Right cardiac atrium (tissue), 5 donors: Measurements from ENCODE around the gene ACADM. TPM values are rescaled to one million over a fixed set of nuclear protein-coding genes. Genes with fewer than 3 reads are reported as not detected.
A peak's percentile ranks its signal among the peaks of the same experiment; 100 is the strongest.
"Not testable (repeated sequence)": the region's sequence is repeated elsewhere in the genome, so short reads cannot be mapped to it uniquely, and the experiment has no call there.

Experiments used
- ATAC-seq, 2 donors: fragments of 200-7000 bp; cut with Tn5 transposase; one replicate each; pipeline versions ENCODE4 v1.8.0 to v1.9.1; 2020; ENCODE audit warnings: moderate library complexity in 2 of 2, mild to moderate bottlenecking in 1 of 2
- DNase-seq, 3 donors: peaks; one replicate each; pipeline ENCODE4 v3.0.0-alpha.2; 2020
- H3K27ac ChIP-seq: one replicate; pipeline ENCODE4 v1.5.1; 2013; ENCODE audit warnings: mild to moderate bottlenecking, low read length, control low read depth, moderate library complexity
- H3K27me3 ChIP-seq: one replicate; pipeline ENCODE4 v1.6.1; 2013; ENCODE audit not compliant: control insufficient read depth, insufficient read depth
- H3K4me1 ChIP-seq: one replicate; pipeline ENCODE4 v1.6.1; 2013; ENCODE audit warnings: low read length; ENCODE audit not compliant: control insufficient read depth, insufficient read depth
- H3K4me3 ChIP-seq: one replicate; pipeline ENCODE4 v1.5.1; 2013; ENCODE audit warnings: low read length, control low read depth
- H3K9me3 ChIP-seq: one replicate; pipeline ENCODE4 v1.6.1; 2013; ENCODE audit warnings: low read length; ENCODE audit not compliant: control insufficient read depth
- WGBS: extraction: QIAGEN DNeasy Blood & Tissue Kit; methylation state at CpG from one replicate; pipeline ENCODE4 v1.1.7; 2013; 5-methylcytosine and 5-hydroxymethylcytosine counted together
- intact Hi-C, 4 donors: fragments of 100-400 bp; cut with DNase I; formaldehyde crosslinking; loops; one replicate each; pipeline versions ENCODE4 v1.11.0 to v1.14.0; 2022 to 2023
- polyA plus RNA-seq: library from polyadenylated mRNA; stranded (reverse); fragments of 200-250 nt; gene quantifications from one replicate; pipeline ENCODE4 v1.2.3, GENCODE V29; 2013
- total RNA-seq, 4 donors: library from RNA; stranded (reverse); fragmentation: NEBNext Ultra II Directional; extraction: Animal tissue kit (Norgen Biotek cat#: 25700); gene quantifications; one replicate each; pipeline ENCODE4 v1.2.1, GENCODE V29; 2021
- donor health status: healthy with polysubstance abuse.
- donor health status: DM: no; HTN: yes; CAD: no.
- donor health status: DM: no; HTN: no; CAD: no.
- donor health status: DM: no; HTN: yes; CAD: no; lungs with severe emphysema.
- donor health status: DM: yes; HTN: yes; CAD: no.

ACADM gene
- total and polyA plus RNA-seq, 5 donors: 105 to 197 (median 181) TPM

GRCh38 chr1:75719810-75720209 lies 4.7 kb upstream of the ACADM start:
- DNase-seq (no peak), ATAC-seq (no peak)
- intact Hi-C loops: no loop called here
- H3K27me3 ChIP-seq: no peaks in the 10 kb centered on the region
- 86% methylated on average over 2 of the region's 2 CpGs for WGBS
- H3K9me3 ChIP-seq: no peaks in the 10 kb centered on the region
- H3K4me1 ChIP-seq: no peaks in the 10 kb centered on the region
- no peak overlapping the region for H3K27ac ChIP-seq
- H3K4me3 ChIP-seq: no peak overlapping the region

DNA sequence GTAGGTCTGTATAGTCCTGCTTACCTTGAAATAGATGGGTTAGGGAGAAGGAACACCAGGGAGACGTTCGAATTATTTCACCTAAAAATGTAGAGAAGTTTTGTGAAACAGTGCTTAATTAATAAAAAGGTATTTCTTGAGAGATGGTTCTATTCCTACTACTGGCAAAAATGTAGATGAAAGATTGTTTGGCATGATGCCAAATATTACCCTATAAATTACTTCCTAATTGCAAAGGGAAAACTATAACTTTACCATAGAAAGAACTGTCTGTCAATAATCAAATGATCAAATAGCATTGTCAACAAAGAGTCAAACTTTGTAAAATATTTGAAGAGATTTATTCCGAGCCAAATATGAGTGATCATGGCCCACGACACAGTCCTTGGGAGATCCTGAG lies 4.2 kb upstream of the ACADM start:
- 95% methylated on average over 4 of the region's 4 CpGs for WGBS
- H3K27ac ChIP-seq: no peak overlapping the region
- no peak for DNase-seq
- H3K27me3 ChIP-seq: no peaks in the 10 kb centered on the region
- no peaks in the 10 kb centered on the region for H3K4me1 ChIP-seq
- no peak for ATAC-seq
- intact Hi-C loops: no loop called here
- H3K9me3 ChIP-seq: no peaks in the 10 kb centered on the region
- H3K4me3 ChIP-seq: no peak overlapping the region

DNA sequence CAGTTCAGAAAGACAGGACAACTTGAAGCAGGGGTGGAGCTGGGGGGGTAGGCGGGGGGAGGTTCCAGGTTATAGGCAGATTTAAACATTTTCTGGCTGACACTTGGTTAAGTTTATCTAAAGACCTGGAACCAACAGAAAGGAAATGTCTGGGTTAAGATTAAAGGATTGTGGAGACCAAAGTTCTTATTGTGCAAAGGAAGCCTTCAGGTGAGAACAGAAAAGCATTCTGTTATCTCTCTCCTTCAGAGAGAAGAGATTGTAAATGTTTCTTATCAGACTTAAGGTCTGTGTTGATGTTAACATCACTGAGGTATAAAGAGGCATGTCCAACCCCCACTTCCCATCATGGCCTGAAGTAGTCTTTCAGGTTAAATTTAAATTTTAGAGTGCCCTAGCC lies 3.7 kb upstream of the ACADM start:
- Histone ChIP-seq H3K27ac (no peak overlapping the region), H3K4me3 (no peak overlapping the region), H3K27me3 (no peaks in the 10 kb centered on the region), H3K9me3 (no peaks in the 10 kb centered on the region), H3K4me1 (no peaks in the 10 kb centered on the region)
- ATAC-seq (no peak), DNase-seq (no peak)
- intact Hi-C loops: no loop called here
- WGBS: 93% methylated on average over 1 of the region's 1 CpG

- DNase-seq, ATAC-seq, H3K27me3 ChIP-seq, H3K4me1 ChIP-seq, H3K27ac ChIP-seq, H3K9me3 ChIP-seq, H3K4me3 ChIP-seq, intact Hi-C loops: not testable (repeated sequence)
- 94% methylated on average over 8 of the region's 8 CpGs for WGBS
Observed at GRCh38 chr1:75722246-75722645, 2.3 kb upstream of the ACADM start.

- no peaks in the 10 kb centered on the region for H3K4me1 ChIP-seq
- no peaks in the 10 kb centered on the region for H3K27me3 ChIP-seq
- H3K27ac ChIP-seq: peak overlapping the region; percentile 59
- no peak overlapping the region for H3K4me3 ChIP-seq
- 98% methylated on average over 9 of the region's 9 CpGs for WGBS
- DNase-seq: no peak
- intact Hi-C loops: no loop called here
- H3K9me3 ChIP-seq: no peaks in the 10 kb centered on the region
- no peak for ATAC-seq
Observed at GRCh38 chr1:75722966-75723365, 1.5 kb upstream of the ACADM start.

DNA sequence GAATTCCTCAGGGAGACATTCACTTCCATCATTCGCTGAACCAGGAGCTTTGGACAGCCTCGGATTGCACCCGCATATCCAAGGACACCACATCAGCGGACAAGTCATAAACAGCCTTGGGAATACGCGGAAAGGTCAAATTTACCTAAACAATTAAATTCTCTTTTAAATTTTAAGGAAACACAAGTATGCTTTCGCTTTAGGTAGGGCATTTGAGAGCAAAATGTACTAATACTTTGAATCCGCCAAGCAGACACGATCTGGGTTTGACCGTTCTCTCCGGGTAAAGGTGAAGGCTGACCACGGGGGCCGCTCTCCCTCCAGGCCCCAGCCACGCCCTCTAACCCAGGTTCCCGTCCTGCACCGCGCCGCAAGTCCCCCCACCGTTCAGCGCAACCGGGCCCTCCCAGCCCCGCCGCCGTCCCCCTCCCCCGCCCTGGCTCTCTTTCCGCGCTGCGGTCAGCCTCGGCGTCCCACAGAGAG lies 479 bp upstream of the ACADM start:
- Histone ChIP-seq H3K27ac (peak overlapping the region; percentile 93), H3K4me1 (no peaks in the 10 kb centered on the region), H3K4me3 (peak overlapping the region; percentile 83), H3K27me3 (no peaks in the 10 kb centered on the region), H3K9me3 (no peaks in the 10 kb centered on the region)
- intact Hi-C loops: no loop called here
- ATAC-seq (peak; percentile 97 to 98), DNase-seq (peak; percentile 90 to 94 (median 94))
- WGBS: under 1% methylated on average over 30 of the region's 30 CpGs

- intact Hi-C loops: loop anchor here in 1 of 4 donors (5.0 kb wide), 1 partner anchor 62 kb away; the partner anchor contains the start of gene RABGGTB
- H3K4me1 ChIP-seq: no peaks in the 10 kb centered on the region
- H3K27me3 ChIP-seq: no peaks in the 10 kb centered on the region
- DNase-seq (no peak), ATAC-seq (no peak)
- 4% methylated on average over 1 of the region's 1 CpG for WGBS
- no peaks in the 10 kb centered on the region for H3K9me3 ChIP-seq
- no peak overlapping the region for H3K27ac ChIP-seq
- peak overlapping the region; percentile 83 for H3K4me3 ChIP-seq
Observed at GRCh38 chr1:75725266-75725665, 757 bp downstream of the ACADM start.

- H3K9me3 ChIP-seq: no peaks in the 10 kb centered on the region
- 63% methylated on average over 11 of the region's 11 CpGs for WGBS
- DNase-seq (no peak), ATAC-seq (no peak)
- H3K27ac ChIP-seq: no peak overlapping the region
- no peaks in the 10 kb centered on the region for H3K4me1 ChIP-seq
- peak overlapping the region; percentile 83 for H3K4me3 ChIP-seq
- intact Hi-C loops: loop anchor here in 1 of 4 donors (5.0 kb wide), 1 partner anchor 61 kb away; the partner anchor contains the start of gene RABGGTB
- H3K27me3 ChIP-seq: no peaks in the 10 kb centered on the region
Observed at GRCh38 chr1:75725861-75726361, 1.4 kb downstream of the ACADM start.

DNA sequence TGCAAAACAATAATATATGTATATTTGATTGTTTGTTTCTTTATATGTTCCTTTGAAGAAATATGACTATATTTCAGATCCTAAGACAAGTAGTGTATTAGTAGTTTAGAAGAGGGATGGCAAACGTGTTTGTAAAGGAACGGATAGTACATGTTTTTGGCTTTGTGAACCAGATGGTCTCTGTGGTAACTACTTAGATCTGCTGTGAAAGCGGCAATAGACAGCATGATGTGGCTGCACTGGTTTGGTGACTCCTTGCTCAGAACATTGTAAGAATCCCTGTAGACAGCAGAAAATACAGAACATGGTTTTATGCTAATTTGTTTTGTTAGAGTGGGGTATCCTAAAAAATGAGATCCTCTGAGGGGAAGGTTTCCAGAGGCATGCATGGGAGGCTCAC lies 3.1 kb downstream of the ACADM start:
- H3K9me3 ChIP-seq: no peaks in the 10 kb centered on the region
- 59% methylated on average over 3 of the region's 3 CpGs for WGBS
- no peaks in the 10 kb centered on the region for H3K4me1 ChIP-seq
- no peak for ATAC-seq
- H3K27ac ChIP-seq: no peak overlapping the region
- DNase-seq: no peak
- no peak overlapping the region for H3K4me3 ChIP-seq
- H3K27me3 ChIP-seq: no peaks in the 10 kb centered on the region
- intact Hi-C loops: loop anchor here in 1 of 4 donors (5.0 kb wide), 1 partner anchor 60 kb away; the partner anchor contains the start of gene RABGGTB

- Histone ChIP-seq H3K4me3 (no peak overlapping the region), H3K4me1 (no peaks in the 10 kb centered on the region), H3K27ac (no peak overlapping the region), H3K9me3 (no peaks in the 10 kb centered on the region), H3K27me3 (no peaks in the 10 kb centered on the region)
- intact Hi-C loops: no loop called here
- ATAC-seq (no peak), DNase-seq (no peak)
- 46% methylated on average over 2 of the region's 2 CpGs for WGBS
Observed at GRCh38 chr1:75730432-75730831, 5.9 kb downstream of the ACADM start.

- Histone ChIP-seq H3K27me3 (no peaks in the 10 kb centered on the region), H3K4me1 (no peaks in the 10 kb centered on the region), H3K4me3 (no peak overlapping the region), H3K9me3 (no peaks in the 10 kb centered on the region), H3K27ac (no peak overlapping the region)
- no peak for DNase-seq
- intact Hi-C loops: no loop called here
- 92% methylated on average over 4 of the region's 4 CpGs for WGBS
- no peak for ATAC-seq
Observed at GRCh38 chr1:75731881-75732280, 7.4 kb downstream of the ACADM start.

GRCh38 chr1:75732703-75733102 lies 8.2 kb downstream of the ACADM start:
- Histone ChIP-seq H3K27me3 (no peaks in the 10 kb centered on the region), H3K4me1 (no peaks in the 10 kb centered on the region), H3K9me3 (no peaks in the 10 kb centered on the region), H3K4me3 (no peak overlapping the region), H3K27ac (no peak overlapping the region)
- intact Hi-C loops: no loop called here
- DNase-seq (no peak), ATAC-seq (no peak)
- WGBS: 92% methylated on average over 1 of the region's 1 CpG
